Measurements from ENCODE around the gene GOLGA8J.
"Not testable (repeated sequence)": the region's sequence is repeated elsewhere in the genome, so short reads cannot be mapped to it uniquely, and the experiment has no call there.

Gene GOLGA8J

GRCh38 chr15:30097827-30098226, 15.1 kb downstream of the GOLGA8J start:
- not testable (repeated sequence) for DNase-seq

GRCh38 chr15:30102890-30103289, 20.1 kb downstream of the GOLGA8J start:
- DNase-seq: not testable (repeated sequence)

- not testable (repeated sequence) for DNase-seq
These were observed 21.3 kb downstream of the GOLGA8J start for GRCh38 chr15:30103941-30104507.

- DNase-seq: not testable (repeated sequence)
These were observed 27.8 kb downstream of the GOLGA8J start for GRCh38 chr15:30110591-30110990.

- DNase-seq: not testable (repeated sequence)
These were observed 47.3 kb downstream of the GOLGA8J start for GRCh38 chr15:30130066-30130465.

GRCh38 chr15:30134751-30135150, 52.0 kb downstream of the GOLGA8J start, which contains the start of gene GOLGA8T:
Gene GOLGA8T, plus strand, starts transcription at chr15:30135051. Its CDS starts 98 bp downstream, at chr15:30135149.
- not testable (repeated sequence) for DNase-seq
